Ramos (cell line): ENCODE results near the gene SNN.

Experiments
- in situ Hi-C: fragments of 300-500 bp; cut with MboI; formaldehyde crosslinking; loops from one replicate; pipeline ENCODE4 v1.14.3; 2022; ENCODE audit warnings: low sequenced_read_pairs; ENCODE audit not compliant: unreplicated experiment

The SNN gene

DNA sequence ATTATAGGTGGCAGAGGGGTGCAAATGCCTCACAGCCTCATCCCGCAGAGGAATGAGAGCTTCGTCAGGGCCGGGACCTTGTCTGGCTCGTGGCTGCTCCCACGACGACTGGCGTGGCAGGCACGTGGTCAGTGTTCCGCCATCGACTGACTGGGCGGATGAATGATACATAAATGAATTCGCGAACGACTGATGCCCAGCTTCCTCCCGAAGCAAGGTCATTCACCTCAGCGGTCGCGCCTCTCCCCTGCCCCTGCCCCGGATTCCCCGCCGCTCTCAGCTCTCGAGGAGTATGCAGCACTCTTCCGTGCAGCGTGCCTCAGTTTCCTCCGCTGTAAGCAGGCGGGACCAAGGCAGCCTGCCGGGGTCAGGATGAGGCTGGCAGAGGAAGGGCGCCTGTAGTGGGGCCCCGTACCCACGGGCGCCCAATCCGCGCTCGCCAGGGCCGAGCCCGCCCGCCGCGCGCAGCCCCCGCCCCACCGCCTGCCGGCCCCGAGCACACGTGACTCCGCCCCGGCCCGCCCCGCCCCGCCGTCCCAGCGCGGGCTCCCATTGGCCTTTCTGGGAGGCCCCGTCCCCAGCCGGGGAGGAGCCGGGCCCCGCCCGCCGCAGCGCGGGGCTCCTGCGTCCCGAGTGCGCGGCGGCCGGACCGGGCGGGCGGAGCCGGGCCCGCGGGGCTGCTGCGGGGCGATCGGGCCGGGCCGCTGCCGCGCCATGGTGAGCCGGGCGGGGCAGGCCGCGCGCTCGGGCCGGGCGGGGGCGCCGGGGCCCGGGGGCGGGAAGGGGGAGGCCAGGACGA, at the start of gene SNN:
Gene SNN, plus strand, starts transcription at position 632 of the 799 bp plus-strand sequence. CDS start 7,605 bp downstream, outside the sequence.
- in situ Hi-C loops, result no loop called here

DNA sequence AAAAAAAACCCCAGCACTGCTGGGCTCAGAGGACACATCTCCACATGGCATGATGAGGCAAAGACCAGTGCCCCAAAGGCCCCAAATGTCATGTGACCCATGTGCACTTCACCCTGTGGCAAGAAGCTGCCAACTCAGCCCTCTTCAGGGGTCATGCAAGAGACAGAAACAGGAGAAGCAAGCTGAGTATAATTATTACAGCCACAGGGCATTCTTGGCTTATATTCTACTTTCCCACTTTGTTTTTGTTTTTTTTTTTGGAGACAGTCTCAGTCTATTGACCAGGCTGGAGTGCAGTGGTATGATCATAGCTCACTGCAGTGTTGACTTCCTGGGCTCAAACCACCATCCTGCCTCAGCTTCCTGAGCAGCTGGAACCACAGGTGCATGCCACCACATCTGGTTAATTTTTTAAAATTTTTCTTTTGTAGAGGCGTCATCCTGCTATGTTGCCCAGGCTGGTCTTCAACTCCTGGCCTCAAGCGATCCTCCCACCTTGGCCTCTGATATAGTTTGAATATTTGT, 48.9 kb upstream of the SNN start:
- in situ Hi-C loops, result loop anchor here (25.0 kb wide), 1 partner anchor 693 kb away; no protein-coding TSS in a partner anchor

- in situ Hi-C loops, result loop anchor here (10.0 to 25.0 kb wide), 2 partner anchors 316 to 692 kb away; no protein-coding TSS in a partner anchor
Measured at GRCh38 chr16:11620243-11621003, 47.8 kb upstream of the SNN start.

- in situ Hi-C loops, result loop anchor here (10.0 to 25.0 kb wide), 2 partner anchors 317 to 691 kb away; no protein-coding TSS in a partner anchor
Measured at GRCh38 chr16:11621539-11621919, 46.7 kb upstream of the SNN start.

- in situ Hi-C loops, result loop anchor here (10.0 to 25.0 kb wide), 2 partner anchors 317 to 690 kb away; no protein-coding TSS in a partner anchor
Measured at GRCh38 chr16:11621920-11622651, 46.2 kb upstream of the SNN start.

GRCh38 chr16:11624205-11624604, 44.0 kb upstream of the SNN start:
- in situ Hi-C loops, result loop anchor here (10.0 to 25.0 kb wide), 2 partner anchors 319 to 688 kb away; no protein-coding TSS in a partner anchor

- in situ Hi-C loops, result loop anchor here (10.0 to 25.0 kb wide), 3 partner anchors 320 to 687 kb away; no protein-coding TSS in a partner anchor
Measured at GRCh38 chr16:11624636-11625607, 43.3 kb upstream of the SNN start.

- in situ Hi-C loops, result loop anchor here (10.0 to 25.0 kb wide), 2 partner anchors 321 to 663 kb away; no protein-coding TSS in a partner anchor
Measured at GRCh38 chr16:11625769-11626168, 42.5 kb upstream of the SNN start.

DNA sequence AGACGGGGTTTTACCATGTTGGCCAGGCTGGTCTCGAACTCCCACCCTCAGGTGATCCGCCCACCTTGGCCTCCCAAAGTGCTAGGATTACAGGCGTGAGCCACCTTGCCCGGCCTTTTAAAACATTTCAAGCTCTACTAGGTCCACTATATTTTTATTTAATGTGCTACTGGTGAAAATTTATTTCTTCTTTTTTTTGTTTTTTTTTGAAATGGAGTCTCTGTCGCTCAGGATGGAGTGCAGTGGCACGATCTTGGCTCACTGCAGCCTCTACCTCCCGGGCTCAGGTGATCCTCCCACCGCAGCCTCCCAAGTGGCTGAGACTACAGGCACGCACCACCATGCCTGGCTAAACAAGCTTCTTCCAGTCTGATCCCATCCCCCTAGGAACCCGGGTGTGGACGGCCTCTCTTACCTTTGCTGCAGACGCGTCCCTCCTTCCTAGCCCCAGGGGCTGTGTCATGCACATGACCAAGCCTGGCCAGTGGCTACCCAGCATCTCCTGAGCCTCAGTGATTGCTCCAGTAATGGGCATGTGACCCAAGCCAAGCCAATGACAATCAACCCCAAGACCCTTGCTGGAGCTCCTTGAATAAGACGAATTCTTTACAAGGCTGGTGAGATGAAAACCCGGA, 41.5 kb upstream of the SNN start:
- in situ Hi-C loops, result loop anchor here (10.0 to 25.0 kb wide), 2 partner anchors 322 to 664 kb away; no protein-coding TSS in a partner anchor

DNA sequence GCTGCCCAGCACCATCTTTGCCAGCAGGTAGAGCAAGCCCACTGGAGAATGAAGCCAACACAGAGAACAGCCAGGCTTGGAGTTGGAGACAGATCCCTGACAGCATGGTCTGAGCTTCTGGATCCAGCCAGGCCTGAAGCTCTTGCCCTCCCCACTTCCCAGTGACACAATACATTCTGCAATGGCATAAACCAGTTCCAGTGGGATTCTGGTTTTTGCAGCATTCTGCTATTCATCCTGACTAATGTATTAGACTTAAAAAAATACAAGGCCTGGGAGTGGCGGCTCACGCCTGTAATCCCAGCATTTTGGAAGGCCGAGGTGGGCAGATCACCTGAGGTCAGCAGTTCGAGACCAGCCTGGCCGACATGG, 41.0 kb upstream of the SNN start:
- in situ Hi-C loops, result loop anchor here (10.0 to 25.0 kb wide), 2 partner anchors 322 to 665 kb away; no protein-coding TSS in a partner anchor

DNA sequence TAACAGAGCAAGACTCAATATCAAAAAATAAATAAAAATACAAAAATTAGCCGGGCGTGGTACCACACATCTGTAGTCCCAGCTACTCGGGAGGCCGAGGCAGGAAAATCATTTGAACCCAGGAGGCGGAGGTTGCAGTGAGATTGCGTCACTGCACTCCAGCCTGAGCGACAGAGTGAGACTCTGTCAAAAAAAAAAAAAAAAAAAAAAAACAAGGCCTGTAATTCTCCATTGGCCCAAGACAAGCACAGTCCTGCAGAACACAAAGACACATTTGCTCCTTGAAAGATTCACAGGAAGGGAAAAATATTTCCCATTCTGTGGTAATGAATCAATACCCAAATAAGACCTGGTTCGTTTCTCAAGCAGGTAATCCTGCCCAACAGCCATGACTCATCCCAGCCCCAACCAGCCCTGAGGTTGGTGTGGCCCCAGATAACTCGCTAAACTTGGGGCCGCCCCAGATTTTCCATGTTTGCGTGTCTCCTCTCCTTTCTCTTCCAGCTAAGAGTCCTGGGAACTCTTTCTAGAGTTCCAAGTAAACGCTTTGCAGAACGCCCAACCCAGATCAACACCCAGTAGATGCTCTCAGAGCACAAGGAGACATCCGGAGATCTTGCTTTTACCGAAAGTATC, 40.3 kb upstream of the SNN start:
- in situ Hi-C loops, result loop anchor here (10.0 to 25.0 kb wide), 2 partner anchors 323 to 666 kb away; no protein-coding TSS in a partner anchor

DNA sequence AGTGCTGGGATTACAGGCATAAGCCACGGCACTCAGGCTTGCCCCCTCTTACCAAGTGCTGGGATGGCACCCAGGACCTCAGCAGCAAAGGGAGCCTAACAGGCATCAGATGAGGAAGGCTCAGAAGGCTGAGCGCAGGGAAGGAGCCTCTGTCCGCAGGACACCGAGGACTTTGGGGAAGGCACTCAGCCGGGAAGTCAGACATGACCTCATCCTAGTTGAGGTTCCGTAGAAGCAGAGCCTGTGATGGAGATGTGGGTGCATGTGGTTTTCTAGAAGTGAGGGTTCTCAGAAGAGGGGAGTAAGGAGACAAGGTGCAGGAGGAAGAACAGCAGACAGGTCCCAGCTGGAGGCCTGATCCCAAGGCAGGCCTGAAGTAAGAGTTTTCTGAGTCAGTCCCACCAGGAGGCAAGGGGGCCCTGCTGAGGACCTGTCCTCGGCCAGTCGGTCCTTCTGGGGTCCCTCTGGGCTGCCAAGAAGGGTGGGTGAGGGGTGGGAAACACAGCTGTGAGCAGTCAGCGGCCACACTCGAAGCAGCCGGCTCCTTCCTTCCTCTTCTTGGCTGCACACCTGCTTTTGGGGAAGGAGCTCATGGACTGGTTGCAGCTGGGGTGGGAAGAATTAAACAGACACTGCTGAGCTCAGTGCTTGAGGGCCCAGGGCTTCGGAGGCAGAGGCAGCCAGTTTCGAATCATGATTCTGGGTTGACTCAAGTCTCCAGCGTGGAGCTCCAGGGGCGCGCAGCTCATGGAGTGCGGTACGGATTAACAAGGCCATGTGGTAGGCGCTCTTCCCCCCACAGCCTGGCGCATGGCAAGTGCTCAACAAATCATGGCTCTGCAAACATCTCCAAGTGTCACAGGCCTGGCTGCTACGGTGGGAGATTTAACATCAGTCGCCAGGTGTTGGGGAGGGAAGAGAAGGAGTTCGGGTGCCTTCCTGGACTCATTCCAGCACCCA, 38.9 kb upstream of the SNN start:
- in situ Hi-C loops, result loop anchor here (10.0 to 25.0 kb wide), 2 partner anchors 325 to 667 kb away; no protein-coding TSS in a partner anchor

- in situ Hi-C loops, result loop anchor here (25.0 kb wide), 1 partner anchor 668 kb away; no protein-coding TSS in a partner anchor
Measured at GRCh38 chr16:11630046-11630767, 38.0 kb upstream of the SNN start.

DNA sequence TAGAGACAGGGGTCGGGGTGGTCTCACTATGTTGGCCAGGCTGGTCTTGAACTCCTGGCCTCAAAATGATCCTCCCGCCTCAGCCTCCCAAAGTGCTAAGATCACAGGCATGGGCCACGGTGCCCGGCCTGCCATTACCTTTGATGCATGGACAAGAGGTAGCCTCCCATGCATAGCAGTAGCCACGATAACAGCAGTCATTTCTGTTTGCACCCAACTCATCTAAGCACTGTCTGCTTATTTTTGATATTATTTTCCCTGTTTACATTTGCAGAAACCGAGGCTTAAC, 37.5 kb upstream of the SNN start:
- in situ Hi-C loops, result loop anchor here (25.0 kb wide), 1 partner anchor 668 kb away; no protein-coding TSS in a partner anchor

- in situ Hi-C loops, result loop anchor here (25.0 kb wide), 1 partner anchor 669 kb away; no protein-coding TSS in a partner anchor
Measured at GRCh38 chr16:11631214-11631613, 37.0 kb upstream of the SNN start.

DNA sequence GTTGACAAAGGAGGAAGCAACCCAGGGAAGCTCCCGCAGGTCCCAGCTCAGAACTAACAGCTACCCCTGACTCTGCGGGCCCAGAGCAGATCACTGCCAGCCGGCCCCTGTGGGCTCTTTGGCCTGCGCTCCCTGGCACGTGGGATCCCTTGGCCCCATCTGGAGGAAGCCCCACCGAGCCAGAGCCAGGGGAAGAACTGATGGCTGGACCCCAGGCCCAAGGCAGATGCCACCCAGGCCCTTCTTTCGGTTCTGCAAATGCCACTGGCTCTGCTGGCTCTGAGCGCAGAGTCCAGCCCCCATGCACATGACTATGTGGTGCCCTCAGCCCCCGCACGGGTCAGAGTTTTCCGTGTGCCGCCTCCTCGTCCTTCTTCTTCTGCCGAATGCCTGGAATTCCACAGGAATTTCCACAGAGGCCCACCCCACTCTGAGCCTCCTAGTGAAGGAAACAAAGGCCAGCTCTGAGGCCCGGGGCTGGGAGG, 35.8 kb upstream of the SNN start:
- in situ Hi-C loops, result loop anchor here (25.0 kb wide), 1 partner anchor 670 kb away; no protein-coding TSS in a partner anchor
